ENCODE results near the gene HBZ.

- TF ChIP-seq CTCF (IDR thresholded peaks at IDR 0.05): no peak
- TF ChIP-seq POLR2A (IDR thresholded peaks at IDR 0.05): no peak
Observed at GRCh38 chr16:191831-192230, 39.4 kb downstream of the HBZ start.
